Cardiac muscle cell (in vitro differentiated cells and primary cell): ENCODE data around the gene KRTAP10-5. TPM values are rescaled to one million over a fixed set of nuclear protein-coding genes. Genes with fewer than 3 reads are reported as not detected.
"Not testable (repeated sequence)": the region's sequence is repeated elsewhere in the genome, so short reads cannot be mapped to it uniquely, and the experiment has no call there.

Source experiments
- DNase-seq, 2 donors: peaks; one replicate each; pipeline versions ENCODE4 v3.0.0 to v3.0.0-alpha.2; 2010 to 2017; ENCODE audit warnings: low read depth in 1 of 2, low spot score in 1 of 2
- H3K27ac ChIP-seq: fragments of 200-600 bp; sonication (generic); 2 replicates; pipeline ENCODE4 v1.5.1; 2016
- H3K27me3 ChIP-seq: fragments of 200-600 bp; sonication (generic); 2 replicates; pipeline ENCODE4 v1.6.0; 2016; ENCODE audit warnings: control low read depth
- H3K36me3 ChIP-seq: fragments of 200-600 bp; sonication (generic); 2 replicates; pipeline ENCODE4 v1.5.1; 2016; ENCODE audit warnings: control low read depth
- H3K4me1 ChIP-seq: fragments of 200-600 bp; sonication (generic); 2 replicates; pipeline ENCODE4 v1.8.1; 2017; ENCODE audit warnings: low read depth, mild to moderate bottlenecking, mixed run types
- H3K4me3 ChIP-seq: fragments of 200-600 bp; sonication (generic); 2 replicates; pipeline ENCODE4 v1.5.1; 2016; ENCODE audit warnings: mild to moderate bottlenecking
- H3K9me3 ChIP-seq: fragments of 200-600 bp; sonication (generic); 2 replicates; pipeline ENCODE4 v1.5.1; 2017; ENCODE audit warnings: low read depth, mild to moderate bottlenecking, control low read depth
- polyA plus RNA-seq: library from polyadenylated mRNA; unstranded; fragments of >200 nt; fragmentation: Nextera tagmentation; extraction: Ambion mirVana; gene quantifications from 2 replicates; pipeline ENCODE4 v1.2.1, GENCODE V29; 2016
- total RNA-seq: library from RNA; depleted of rRNA; stranded (reverse); fragments of >200 nt; gene quantifications from 2 replicates; pipeline ENCODE4 v1.2.3, GENCODE V29; 2016
- TF ChIP-seq, protein P1 (sequence below): IDR thresholded peaks from 2 replicates; pipeline ENCODE4 v1.5.1; 2012; ENCODE audit warnings: low read depth, mild to moderate bottlenecking, low read length

The KRTAP10-5 gene
- total and polyA plus RNA-seq, 2 experiments from 2014 or later = not detected

DNA sequence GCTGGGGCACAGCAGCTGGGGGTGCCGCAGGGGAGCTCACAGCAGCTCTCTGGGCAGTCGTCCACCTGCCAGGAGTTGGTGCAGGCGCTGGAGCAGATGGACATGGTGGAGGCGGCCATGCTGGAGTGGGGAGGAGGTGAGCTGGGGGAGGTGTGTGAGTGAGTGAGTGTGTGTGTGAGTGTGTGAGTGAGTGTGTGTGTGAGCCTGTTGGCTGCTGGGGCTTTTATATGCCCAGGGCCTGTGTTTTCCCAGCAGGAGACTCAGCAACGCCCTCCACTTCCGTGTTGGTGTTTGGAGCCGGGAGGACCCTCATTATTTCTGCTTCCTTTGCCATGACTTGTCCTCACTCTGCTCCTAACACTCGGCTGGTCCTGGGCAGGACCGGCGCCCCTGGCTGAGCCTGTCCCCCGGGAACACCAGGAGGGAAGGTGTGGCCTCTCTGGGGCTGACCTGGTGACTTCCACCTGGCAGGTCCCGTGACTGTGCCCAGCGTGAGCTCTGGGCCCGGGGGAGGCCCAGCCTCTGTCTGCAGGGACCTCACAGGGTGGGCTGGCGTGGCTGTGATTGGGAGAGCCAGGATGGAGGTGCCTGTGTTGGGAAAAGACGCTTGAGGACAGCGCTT, 29.0 kb downstream of the KRTAP10-5 start, which contains the start of gene KRTAP10-2:
TSS of gene KRTAP10-2 (minus strand) at position 166 of the 622 bp plus-strand sequence. CDS start at position 119, 47 bp downstream.
- H3K4me1 ChIP-seq = peaks cover 14% of the 10 kb centered on the region
- H3K9me3 ChIP-seq = no peaks in the 10 kb centered on the region
- H3K27ac ChIP-seq = no peak within 1 kb of the TSS
- no peak within 1 kb of the TSS for H3K4me3 ChIP-seq
- H3K36me3 ChIP-seq = no peaks in the 10 kb centered on the region
- TF ChIP-seq, protein P1, sequence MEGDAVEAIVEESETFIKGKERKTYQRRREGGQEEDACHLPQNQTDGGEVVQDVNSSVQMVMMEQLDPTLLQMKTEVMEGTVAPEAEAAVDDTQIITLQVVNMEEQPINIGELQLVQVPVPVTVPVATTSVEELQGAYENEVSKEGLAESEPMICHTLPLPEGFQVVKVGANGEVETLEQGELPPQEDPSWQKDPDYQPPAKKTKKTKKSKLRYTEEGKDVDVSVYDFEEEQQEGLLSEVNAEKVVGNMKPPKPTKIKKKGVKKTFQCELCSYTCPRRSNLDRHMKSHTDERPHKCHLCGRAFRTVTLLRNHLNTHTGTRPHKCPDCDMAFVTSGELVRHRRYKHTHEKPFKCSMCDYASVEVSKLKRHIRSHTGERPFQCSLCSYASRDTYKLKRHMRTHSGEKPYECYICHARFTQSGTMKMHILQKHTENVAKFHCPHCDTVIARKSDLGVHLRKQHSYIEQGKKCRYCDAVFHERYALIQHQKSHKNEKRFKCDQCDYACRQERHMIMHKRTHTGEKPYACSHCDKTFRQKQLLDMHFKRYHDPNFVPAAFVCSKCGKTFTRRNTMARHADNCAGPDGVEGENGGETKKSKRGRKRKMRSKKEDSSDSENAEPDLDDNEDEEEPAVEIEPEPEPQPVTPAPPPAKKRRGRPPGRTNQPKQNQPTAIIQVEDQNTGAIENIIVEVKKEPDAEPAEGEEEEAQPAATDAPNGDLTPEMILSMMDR = no peak
- no peak for DNase-seq
- H3K27me3 ChIP-seq = no peaks in the 10 kb centered on the region

DNA sequence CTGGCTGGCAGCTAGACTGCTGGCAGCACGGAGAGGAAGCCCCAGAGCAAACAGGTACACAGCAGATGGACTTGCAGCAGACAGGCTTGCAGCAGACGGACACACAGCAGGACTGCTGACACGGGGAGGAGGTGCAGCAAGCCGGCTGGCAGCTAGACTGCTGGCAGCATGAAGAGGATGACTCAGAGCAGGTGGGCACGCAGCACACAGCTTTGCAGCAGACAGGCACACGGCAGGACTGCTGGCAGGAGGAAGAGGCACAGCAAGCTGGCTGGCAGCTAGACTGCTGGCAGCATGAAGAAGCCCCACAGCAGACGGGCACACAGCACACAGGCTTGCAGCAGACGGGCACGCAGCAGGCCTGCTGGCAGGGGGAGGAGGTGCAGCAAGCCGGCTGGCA, 29.6 kb downstream of the KRTAP10-5 start:
- H3K27me3 ChIP-seq = no peaks in the 10 kb centered on the region
- TF ChIP-seq, protein P1 = no peak
- H3K9me3 ChIP-seq = no peaks in the 10 kb centered on the region
- DNase-seq = no peak
- no peak overlapping the region for H3K27ac ChIP-seq
- H3K36me3 ChIP-seq = no peaks in the 10 kb centered on the region
- no peak overlapping the region for H3K4me3 ChIP-seq
- peaks cover 14% of the 10 kb centered on the region for H3K4me1 ChIP-seq

DNA sequence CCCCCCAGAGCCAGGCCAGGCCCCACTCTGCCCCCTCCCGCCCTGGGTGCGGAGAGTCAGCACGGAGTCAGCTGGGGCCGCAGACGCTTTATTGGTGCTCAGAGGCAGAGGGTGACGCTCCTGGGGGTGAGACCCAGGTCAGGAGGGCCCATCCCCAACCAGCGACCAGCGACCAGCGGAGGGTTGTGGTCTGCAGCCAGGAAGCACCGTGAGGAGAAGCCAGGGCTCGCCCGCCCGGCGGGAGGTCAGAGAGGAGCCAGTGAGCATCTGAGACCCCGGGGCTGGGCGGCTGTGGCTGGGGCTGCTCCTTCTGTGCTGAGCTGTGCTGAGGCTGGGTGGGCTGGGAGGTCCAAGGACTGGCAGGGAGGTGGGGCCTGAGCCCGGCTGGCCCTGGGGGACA, 30.1 kb downstream of the KRTAP10-5 start:
- H3K27me3 ChIP-seq, DNase-seq, H3K36me3 ChIP-seq: not testable (repeated sequence)

DNA sequence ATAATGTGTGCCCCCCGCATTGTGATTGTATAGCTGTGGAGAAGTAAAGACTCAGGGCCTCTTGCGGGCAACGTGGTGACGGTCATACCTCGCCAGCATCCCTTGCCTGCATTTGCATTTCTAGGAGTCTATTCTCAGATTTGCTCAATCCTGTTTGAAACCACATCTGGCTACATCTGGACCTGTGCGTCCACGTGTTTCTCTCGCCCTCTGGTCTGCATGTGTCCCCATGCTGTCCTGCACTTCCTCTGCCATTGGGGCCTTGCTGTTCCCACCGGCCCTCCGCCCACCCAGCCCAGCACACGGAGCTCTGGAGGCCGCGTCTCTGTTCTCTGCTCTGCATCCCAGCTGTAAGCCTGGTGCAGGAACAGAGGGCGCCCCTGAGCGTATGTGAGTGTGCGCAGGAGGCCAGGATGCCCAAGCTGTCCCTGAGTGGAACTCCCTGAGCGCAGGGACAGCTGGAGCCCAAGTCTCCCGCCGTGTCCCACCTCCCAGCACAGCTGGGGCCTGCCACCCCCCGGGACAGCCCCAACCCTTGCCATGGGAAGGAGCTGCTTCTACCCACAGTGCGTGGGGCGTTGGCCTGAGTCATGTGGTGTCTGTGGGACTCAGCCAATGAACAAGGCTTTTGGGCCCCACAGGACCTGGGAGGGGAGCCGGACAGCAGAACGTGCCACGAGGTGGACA, 30.7 kb downstream of the KRTAP10-5 start:
- no peak for DNase-seq
- H3K4me3 ChIP-seq = no peak overlapping the region
- no peaks in the 10 kb centered on the region for H3K36me3 ChIP-seq
- peaks cover 14% of the 10 kb centered on the region for H3K4me1 ChIP-seq
- no peaks in the 10 kb centered on the region for H3K9me3 ChIP-seq
- H3K27ac ChIP-seq = peak overlapping the region; percentile 89
- TF ChIP-seq, protein P1 = no peak
- H3K27me3 ChIP-seq = no peaks in the 10 kb centered on the region

More for the DNA sequence above, 30.1 kb downstream of the KRTAP10-5 start:
- H3K27ac ChIP-seq, H3K4me3 ChIP-seq, H3K9me3 ChIP-seq: not testable (repeated sequence)
- peaks cover 14% of the 10 kb centered on the region for H3K4me1 ChIP-seq

DNA sequence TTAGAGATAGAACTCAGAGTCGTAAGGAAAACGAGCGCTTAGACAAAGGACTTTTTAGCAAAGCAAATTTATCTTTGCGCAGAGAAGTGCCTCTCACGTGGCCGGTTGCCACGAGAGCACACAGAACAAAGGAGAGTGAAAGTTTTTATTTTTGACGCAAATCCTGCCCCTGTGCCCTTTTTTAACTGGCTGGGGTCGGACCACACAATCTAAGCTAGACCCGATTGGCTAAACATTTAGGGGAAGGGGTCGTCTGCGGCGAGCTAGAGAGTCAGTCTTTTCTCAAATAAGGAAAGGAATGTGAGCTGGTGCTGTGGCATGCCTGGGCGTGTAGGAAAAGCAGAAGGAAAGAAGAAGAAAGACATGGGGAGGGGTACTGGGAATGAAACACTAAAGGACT, 31.5 kb downstream of the KRTAP10-5 start:
- Histone ChIP-seq H3K4me3 (no peak overlapping the region), H3K27me3 (no peaks in the 10 kb centered on the region), H3K4me1 (peaks cover 14% of the 10 kb centered on the region), H3K9me3 (no peaks in the 10 kb centered on the region), H3K36me3 (no peaks in the 10 kb centered on the region), H3K27ac (peak overlapping the region; percentile 89)
- DNase-seq = peak in 1 of 2 donors; percentile 66
- TF ChIP-seq, protein P1 = no peak

DNA sequence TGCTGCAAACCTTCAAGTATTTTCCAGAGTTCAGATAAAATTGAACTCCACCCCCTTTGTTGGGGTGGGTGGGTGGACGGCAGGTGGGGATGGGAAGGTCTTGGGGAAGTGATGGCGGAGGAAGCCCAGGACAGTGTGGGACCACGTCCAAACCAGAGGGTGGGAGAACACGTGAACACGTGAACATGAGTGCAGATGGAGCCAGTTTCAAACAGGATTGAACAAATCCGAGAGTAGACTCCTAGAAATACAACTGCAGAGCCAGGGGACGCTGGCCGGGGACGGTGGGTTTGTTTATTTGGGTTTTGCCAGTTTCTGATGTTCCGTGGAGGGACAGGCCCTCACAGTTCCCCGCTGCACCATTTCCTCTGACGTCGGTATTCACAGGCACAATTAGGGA, 32.0 kb downstream of the KRTAP10-5 start:
- no peaks in the 10 kb centered on the region for H3K27me3 ChIP-seq
- no peak overlapping the region for H3K4me3 ChIP-seq
- H3K27ac ChIP-seq = peak overlapping the region; percentile 89
- H3K9me3 ChIP-seq = no peaks in the 10 kb centered on the region
- peaks cover 14% of the 10 kb centered on the region for H3K4me1 ChIP-seq
- TF ChIP-seq, protein P1 = no peak
- no peak for DNase-seq
- no peaks in the 10 kb centered on the region for H3K36me3 ChIP-seq
